Heart left ventricle (tissue), 16 donors: Measurements from ENCODE around the gene C7orf25. TPM values are rescaled to one million over a fixed set of nuclear protein-coding genes. Genes with fewer than 3 reads are reported as not detected.
"Not testable (repeated sequence)": the region's sequence is repeated elsewhere in the genome, so short reads cannot be mapped to it uniquely, and the experiment has no call there.

Experiments used
- ATAC-seq, 4 donors: fragments of 200-7000 bp; cut with Tn5 transposase; one replicate each; pipeline ENCODE4 v1.9.1; 2020 to 2022; ENCODE audit warnings: moderate library complexity in 4 of 4, mild to moderate bottlenecking in 3 of 4, moderate number of reproducible peaks in 1 of 4
- DNase-seq, 5 donors: peaks; one replicate each; pipeline ENCODE4 v3.0.0-alpha.2; 2020
- H3K27ac ChIP-seq, 12 donors: fragments of 200-600 bp; sonication (generic) in 4 of 12; one replicate each; pipeline versions ENCODE4 v1.5.0 to v1.8.0; 2016 to 2022; ENCODE audit warnings: mild to moderate bottlenecking in 2 of 12
- H3K27me3 ChIP-seq, 9 donors: fragments of 200-600 bp; sonication (generic) in 2 of 9; one replicate each; pipeline versions ENCODE4 v1.5.1 to v1.8.0; 2016 to 2022; ENCODE audit warnings: mild to moderate bottlenecking in 3 of 9
- H3K36me3 ChIP-seq, 9 donors: fragments of 200-600 bp; sonication (generic) in 2 of 9; one replicate each; pipeline versions ENCODE4 v1.5.0 to v1.8.0; 2018 to 2022; ENCODE audit warnings: mild to moderate bottlenecking in 2 of 9
- H3K4me1 ChIP-seq, 12 donors: fragments of 200-600 bp; sonication (generic) in 4 of 12; one replicate each; pipeline versions ENCODE4 v1.5.0 to v1.8.0; 2016 to 2022; ENCODE audit warnings: mild to moderate bottlenecking in 3 of 12
- H3K4me3 ChIP-seq, 12 donors: fragments of 200-600 bp; sonication (generic) in 4 of 12; one replicate each; pipeline versions ENCODE4 v1.5.0 to v1.8.0; 2017 to 2022; ENCODE audit warnings: mild to moderate bottlenecking in 9 of 12, moderate library complexity in 4 of 12
- H3K9me3 ChIP-seq, 12 donors: fragments of 200-600 bp; sonication (generic) in 4 of 12; one replicate each; pipeline versions ENCODE4 v1.5.0 to v1.8.0; 2016 to 2022; ENCODE audit warnings: mild to moderate bottlenecking in 1 of 12
- POLR2A ChIP-seq, 2 donors: fragments of 450-650 bp; IDR thresholded peaks; one replicate each; pipeline ENCODE4 v1.6.1; 2017; ENCODE audit warnings: antibody characterized with exemption in 2 of 2, mild to moderate bottlenecking in 2 of 2, moderate library complexity in 2 of 2
- WGBS, 4 donors: extraction: QIAGEN DNeasy Blood & Tissue Kit in 2 of 4; methylation state at CpG; one replicate each; pipeline versions ENCODE4 v1.1.5 to v1.1.7; 2013 to 2018; 5-methylcytosine and 5-hydroxymethylcytosine counted together
- intact Hi-C, 10 donors: fragments of 100-400 bp; cut with DNase I; formaldehyde crosslinking; loops; one replicate each; pipeline versions ENCODE4 v1.11.1 to v1.14.2; 2022
- polyA plus RNA-seq, 2 donors: library from polyadenylated mRNA; stranded (reverse); fragments of 200-250 nt; gene quantifications; one replicate each; pipeline ENCODE4 v1.2.3, GENCODE V29; 2013
- total RNA-seq, 9 donors: library from RNA; depleted of rRNA in 2 of 9; stranded (reverse); fragments of >200 nt in 2 of 9; fragmentation: NEBNext Ultra II Directional in 3 of 9; extraction: Animal tissue kit (Norgen Biotek cat#: 25700) in 3 of 9; gene quantifications; one replicate each; pipeline versions ENCODE4 v1.1.0 to v1.2.4, GENCODE V29; 2016 to 2023
- TF ChIP-seq, protein P1 (sequence below), 12 donors: fragments of 200-600 bp; sonication (generic) in 4 of 12; IDR thresholded peaks; one replicate each; pipeline versions ENCODE4 v1.5.0 to v1.8.0; 2018 to 2022; ENCODE audit warnings: antibody characterized with exemption in 12 of 12, mild to moderate bottlenecking in 5 of 12
- donor health status: ischemic (EF 13 %, LVEDD 7.1; RV severe dilation, severe dysfunction).
- donor health status: healthy with polysubstance abuse.
- donor health status: DM: no; HTN: yes; CAD: no.
- donor health status: DM: no; HTN: no; CAD: no.
- donor health status: ischemic (EF 25% LVEDD 6.9; RV normal size, moderate dysfunction).
- donor health status: ischemic (EF 25% LVEDD 5.7; RV mildly dilated, moderate dysfunction).
- donor health status: healthy.
- donor health status: DM: yes; HTN: yes; CAD: no.
- donor health status: ischemic (EF 35%, LVEDD 5.7; RV mildly dilated, moderate dysfunction).
- donor health status: nonischemic (EF 11% LVEDD 7.7; RV severe dilation, severe dysfunction).
- donor health status: DM: yes; HTN: yes; CAD: no.
- donor health status: PGD.
- donor health status: ischemic (EF 29% LVEDD 5.4; RV normal size, mild dysfunction).
- donor health status: nonischemic (EF 23%, LVEDD 6.1; RV moderate dilation, normal function).

The C7orf25 gene
- total and polyA plus RNA-seq, 11 donors, result 1.8 to 9.1 (median 4.9) TPM

DNA sequence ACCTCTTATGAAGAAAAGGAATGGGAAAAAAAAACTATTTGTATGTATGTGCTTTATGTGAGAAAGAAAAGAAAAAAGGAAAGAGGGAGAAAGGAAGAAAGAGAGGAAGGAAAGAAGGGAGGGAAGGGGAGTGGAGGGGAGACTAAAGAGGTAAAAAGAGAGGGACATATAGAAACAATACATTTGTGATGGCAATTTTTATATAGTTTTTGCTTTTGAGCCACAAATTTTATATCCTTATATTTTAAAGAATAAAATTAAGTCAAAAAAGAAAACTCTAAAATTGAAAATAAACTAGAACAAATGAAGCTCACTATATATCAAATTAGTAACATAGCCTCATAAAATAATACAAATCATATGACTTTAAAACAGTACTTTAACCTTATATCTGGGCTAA lies 11.0 kb downstream of the C7orf25 start:
- ATAC-seq (no peak), DNase-seq (no peak)
- Histone ChIP-seq H3K4me1 (no peaks in the 10 kb centered on the region), H3K27ac (no peak overlapping the region), H3K27me3 (no peaks in the 10 kb centered on the region), H3K36me3 (no peaks in the 10 kb centered on the region), H3K9me3 (no peaks in the 10 kb centered on the region), H3K4me3 (no peak overlapping the region)
- TF ChIP-seq POLR2A (IDR thresholded peaks at IDR 0.05), result no peak
- TF ChIP-seq, protein P1, sequence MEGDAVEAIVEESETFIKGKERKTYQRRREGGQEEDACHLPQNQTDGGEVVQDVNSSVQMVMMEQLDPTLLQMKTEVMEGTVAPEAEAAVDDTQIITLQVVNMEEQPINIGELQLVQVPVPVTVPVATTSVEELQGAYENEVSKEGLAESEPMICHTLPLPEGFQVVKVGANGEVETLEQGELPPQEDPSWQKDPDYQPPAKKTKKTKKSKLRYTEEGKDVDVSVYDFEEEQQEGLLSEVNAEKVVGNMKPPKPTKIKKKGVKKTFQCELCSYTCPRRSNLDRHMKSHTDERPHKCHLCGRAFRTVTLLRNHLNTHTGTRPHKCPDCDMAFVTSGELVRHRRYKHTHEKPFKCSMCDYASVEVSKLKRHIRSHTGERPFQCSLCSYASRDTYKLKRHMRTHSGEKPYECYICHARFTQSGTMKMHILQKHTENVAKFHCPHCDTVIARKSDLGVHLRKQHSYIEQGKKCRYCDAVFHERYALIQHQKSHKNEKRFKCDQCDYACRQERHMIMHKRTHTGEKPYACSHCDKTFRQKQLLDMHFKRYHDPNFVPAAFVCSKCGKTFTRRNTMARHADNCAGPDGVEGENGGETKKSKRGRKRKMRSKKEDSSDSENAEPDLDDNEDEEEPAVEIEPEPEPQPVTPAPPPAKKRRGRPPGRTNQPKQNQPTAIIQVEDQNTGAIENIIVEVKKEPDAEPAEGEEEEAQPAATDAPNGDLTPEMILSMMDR (IDR thresholded peaks at IDR 0.05), result no peak
- intact Hi-C loops, result no loop called here

DNA sequence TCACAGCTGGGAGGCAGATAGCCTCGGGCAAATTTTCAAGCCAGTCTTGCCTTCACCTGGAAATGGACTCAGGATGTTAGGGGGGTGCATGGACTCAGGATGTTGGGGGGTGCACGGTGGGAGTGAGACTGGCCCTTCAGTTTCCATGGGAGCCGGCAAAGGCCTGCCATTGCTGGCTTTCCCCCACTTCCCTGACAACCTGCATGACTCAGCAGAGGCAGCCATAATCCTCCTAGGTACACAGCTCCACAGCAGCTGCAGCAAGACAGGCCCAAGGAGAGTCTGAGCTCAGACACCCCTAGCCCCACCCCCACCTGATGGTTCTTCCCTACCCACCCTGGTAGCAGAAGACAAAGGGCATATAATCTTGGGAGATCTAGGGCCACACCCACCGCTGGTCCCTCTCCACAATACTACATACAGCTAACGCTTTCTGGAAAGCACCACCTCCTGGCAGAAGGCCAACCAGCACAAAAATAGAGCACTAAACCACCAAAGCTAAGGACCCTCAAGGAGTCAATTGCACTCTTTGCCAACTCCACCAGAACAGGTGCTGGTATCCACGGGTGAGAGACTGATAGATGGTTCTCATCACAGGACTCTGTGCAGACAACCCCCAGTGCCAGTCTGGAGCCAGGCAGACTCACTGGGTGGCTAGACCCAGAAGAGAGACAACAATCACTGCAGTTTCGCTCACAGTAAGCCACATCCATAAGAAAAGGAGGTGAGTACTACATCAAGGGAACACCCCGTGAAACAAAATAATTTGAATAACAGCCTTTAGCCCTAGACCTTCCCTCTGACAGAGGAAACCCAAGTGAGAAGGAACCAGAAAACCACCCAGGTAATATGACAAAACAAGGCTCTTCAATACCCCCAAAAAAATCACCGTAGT lies 18.3 kb downstream of the C7orf25 start:
- no peaks in the 10 kb centered on the region for H3K36me3 ChIP-seq
- TF ChIP-seq, protein P1 (IDR thresholded peaks at IDR 0.05), result no peak
- no peak for TF ChIP-seq POLR2A (IDR thresholded peaks at IDR 0.05)
- DNase-seq (no peak), ATAC-seq (no peak)
- no peak overlapping the region for H3K4me3 ChIP-seq
- intact Hi-C loops, result no loop called here
- H3K9me3 ChIP-seq, result peaks cover 0 to 8% (median 2%) of the 10 kb centered on the region in 12 donors
- peaks cover 0 to 10% (median 0%) of the 10 kb centered on the region in 12 donors for H3K4me1 ChIP-seq
- H3K27ac ChIP-seq, result no peak overlapping the region
- 72 to 80% (median 75%) methylated on average over 8 to 9 of the region's 9 CpGs for WGBS, 4 donors
- no peaks in the 10 kb centered on the region for H3K27me3 ChIP-seq

DNA sequence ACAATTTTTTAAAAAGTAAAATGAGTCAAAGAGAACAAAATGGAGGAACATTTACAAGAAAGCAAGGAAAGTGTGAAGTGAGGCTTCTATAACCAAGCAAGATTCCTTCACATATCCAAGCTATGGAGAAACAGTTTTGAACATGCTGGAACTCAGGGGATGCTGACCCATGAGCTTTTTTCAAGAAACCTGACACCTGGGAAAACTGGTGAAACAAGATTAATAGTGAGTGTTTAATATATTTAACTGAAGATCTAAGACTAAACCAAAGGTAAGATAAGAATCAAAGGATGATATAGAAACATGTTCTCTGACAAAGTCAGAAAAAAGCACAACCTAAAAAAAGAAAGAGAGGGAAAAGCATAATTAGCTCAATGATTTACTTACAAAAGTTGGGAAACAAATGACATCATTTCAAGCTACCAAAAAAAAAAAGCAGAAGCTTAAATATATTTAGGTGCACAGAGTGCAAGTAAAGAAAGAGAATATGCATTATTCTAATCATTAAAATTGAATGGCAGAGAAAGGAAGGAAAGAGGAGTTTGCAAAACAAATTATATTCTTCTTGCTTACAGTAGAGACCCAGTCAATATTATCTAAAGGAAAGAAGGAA lies 24.9 kb downstream of the C7orf25 start:
- ATAC-seq (no peak), DNase-seq (no peak)
- Histone ChIP-seq H3K27ac (no peak overlapping the region), H3K4me1 (peaks cover 0 to 19% (median 4%) of the 10 kb centered on the region in 12 donors), H3K9me3 (no peaks in the 10 kb centered on the region), H3K4me3 (no peak overlapping the region), H3K27me3 (no peaks in the 10 kb centered on the region), H3K36me3 (no peaks in the 10 kb centered on the region)
- TF ChIP-seq, protein P1 (IDR thresholded peaks at IDR 0.05), result no peak
- TF ChIP-seq POLR2A (IDR thresholded peaks at IDR 0.05), result no peak
- intact Hi-C loops, result no loop called here

DNA sequence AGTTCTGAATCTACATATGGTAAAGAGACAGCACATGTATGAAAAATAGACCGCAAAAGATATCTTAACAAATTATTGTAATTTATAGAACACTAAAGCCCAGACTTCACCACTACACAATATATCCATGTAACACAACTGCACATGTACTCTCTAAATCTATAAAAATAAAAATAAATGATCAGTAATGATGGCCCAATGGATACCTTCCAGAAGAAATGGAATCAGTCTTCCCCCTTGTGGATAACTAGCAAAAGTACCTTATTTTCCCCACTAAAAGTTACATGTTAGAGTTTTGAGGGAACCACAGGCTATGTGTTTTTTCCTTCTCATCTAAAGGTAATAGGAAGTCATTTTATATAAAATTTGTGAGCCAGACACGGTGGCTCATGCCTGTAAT lies 25.7 kb downstream of the C7orf25 start:
- Histone ChIP-seq H3K4me1 (peaks cover 0 to 19% (median 4%) of the 10 kb centered on the region in 12 donors), H3K27me3 (no peaks in the 10 kb centered on the region), H3K4me3 (no peak overlapping the region), H3K36me3 (no peaks in the 10 kb centered on the region), H3K9me3 (no peaks in the 10 kb centered on the region), H3K27ac (no peak overlapping the region)
- intact Hi-C loops, result no loop called here
- no peak for ATAC-seq
- WGBS, 4 donors, result 83 to 88% (median 83%) methylated on average over 2 of the region's 2 CpGs
- DNase-seq, result no peak
- TF ChIP-seq POLR2A (IDR thresholded peaks at IDR 0.05), result no peak
- TF ChIP-seq, protein P1 (IDR thresholded peaks at IDR 0.05), result peak in 5 of 12 donors; percentile 11 to 23 (median 16)

DNA sequence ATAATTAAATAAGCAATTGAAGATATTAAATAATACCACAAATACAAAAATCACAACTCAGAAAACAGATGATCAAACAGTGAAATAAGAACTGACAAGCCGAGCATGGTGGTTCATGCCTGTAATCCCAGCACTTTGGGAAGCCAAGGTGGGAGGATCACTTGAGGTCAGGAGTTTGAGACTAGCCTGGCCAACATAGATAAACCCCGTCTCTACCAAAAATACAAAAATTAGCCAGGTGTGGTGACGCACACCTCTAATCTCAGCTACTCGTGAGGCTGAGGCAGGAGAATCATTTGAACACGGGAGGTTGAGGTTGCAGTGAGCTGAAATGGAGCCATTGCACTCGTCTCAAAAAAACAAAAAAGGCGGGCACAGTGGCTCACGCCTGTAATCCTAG lies 26.7 kb downstream of the C7orf25 start:
- H3K4me3 ChIP-seq, H3K9me3 ChIP-seq, H3K36me3 ChIP-seq, intact Hi-C loops, H3K27me3 ChIP-seq, DNase-seq, ATAC-seq, H3K27ac ChIP-seq: not testable (repeated sequence)
- WGBS, 4 donors, result 89 to 97% (median 96%) methylated on average over 8 of the region's 8 CpGs
- H3K4me1 ChIP-seq, result peaks cover 0 to 19% (median 4%) of the 10 kb centered on the region in 12 donors
